GM12864 (cell line): Measurements from ENCODE around the gene PPP1R1A.

Experiments used
- DNase-seq: peaks from one replicate; pipeline ENCODE4 v3.0.0-alpha.2; 2011; ENCODE audit warnings: low read depth
- H3K4me3 ChIP-seq: 2 replicates; pipeline ENCODE4 v1.5.1; 2011; ENCODE audit warnings: mild to moderate bottlenecking, low read depth, low read length, control low read depth
- CTCF ChIP-seq: IDR thresholded peaks from 2 replicates; pipeline ENCODE4 v1.5.1; 2011; ENCODE audit warnings: low read depth, mild to moderate bottlenecking, moderate library complexity, low read length, control low read depth, inconsistent platforms; ENCODE audit errors: missing control alignments

PPP1R1A gene

GRCh38 chr12:54593135-54593534 lies 4.7 kb upstream of the PPP1R1A start:
- DNase-seq = no peak
- H3K4me3 ChIP-seq = no peak overlapping the region
- no peak for TF ChIP-seq CTCF

GRCh38 chr12:54592316-54592715 lies 3.9 kb upstream of the PPP1R1A start:
- TF ChIP-seq CTCF = no peak
- DNase-seq = no peak
- no peak overlapping the region for H3K4me3 ChIP-seq

GRCh38 chr12:54590978-54591591 lies 2.6 kb upstream of the PPP1R1A start:
- no peak overlapping the region for H3K4me3 ChIP-seq
- no peak for TF ChIP-seq CTCF
- no peak for DNase-seq

- TF ChIP-seq CTCF = no peak
- H3K4me3 ChIP-seq = no peak overlapping the region
- no peak for DNase-seq
Observed at GRCh38 chr12:54589964-54590363, 1.5 kb upstream of the PPP1R1A start.

GRCh38 chr12:54588890-54589267 lies 420 bp upstream of the PPP1R1A start:
- TF ChIP-seq CTCF = no peak
- DNase-seq = no peak
- no peak overlapping the region for H3K4me3 ChIP-seq

GRCh38 chr12:54587315-54587873 lies 1.1 kb downstream of the PPP1R1A start:
- TF ChIP-seq CTCF = no peak
- DNase-seq = no peak
- no peak overlapping the region for H3K4me3 ChIP-seq

- no peak for TF ChIP-seq CTCF
- no peak for DNase-seq
- H3K4me3 ChIP-seq = no peak overlapping the region
Observed at GRCh38 chr12:54586620-54587019, 1.8 kb downstream of the PPP1R1A start.
